ENCODE data around the gene SCNM1.

Gene SCNM1

DNA sequence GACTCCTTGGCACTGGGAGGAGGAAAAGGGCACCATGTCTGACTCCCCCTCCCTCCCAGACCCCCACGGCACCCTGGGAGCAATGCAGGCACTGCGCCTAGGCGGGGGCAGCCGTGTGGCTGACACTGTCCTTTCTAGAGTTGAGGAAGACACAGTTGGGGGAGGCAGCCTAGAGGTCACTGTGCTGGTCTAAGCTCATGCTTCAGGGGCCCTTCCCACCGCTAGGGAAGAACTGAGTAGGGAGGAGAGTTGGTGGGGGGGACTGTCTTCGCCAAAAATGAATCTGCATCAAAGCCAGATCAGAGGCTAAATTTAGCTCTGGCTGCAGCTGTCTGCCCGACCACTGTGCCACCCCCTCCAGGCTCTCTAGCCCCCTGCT is 22.9 kb upstream of the SCNM1 start:
- no peak for TF ChIP-seq CTCF (IDR thresholded peaks at IDR 0.05; ENCODE audit: low read depth, low read length, missing control alignments)
- no peak for DNase-seq (ENCODE audit: low read depth)
- H3K4me3 ChIP-seq (ENCODE audit: low read depth, low read length), result no peak overlapping the region

DNA sequence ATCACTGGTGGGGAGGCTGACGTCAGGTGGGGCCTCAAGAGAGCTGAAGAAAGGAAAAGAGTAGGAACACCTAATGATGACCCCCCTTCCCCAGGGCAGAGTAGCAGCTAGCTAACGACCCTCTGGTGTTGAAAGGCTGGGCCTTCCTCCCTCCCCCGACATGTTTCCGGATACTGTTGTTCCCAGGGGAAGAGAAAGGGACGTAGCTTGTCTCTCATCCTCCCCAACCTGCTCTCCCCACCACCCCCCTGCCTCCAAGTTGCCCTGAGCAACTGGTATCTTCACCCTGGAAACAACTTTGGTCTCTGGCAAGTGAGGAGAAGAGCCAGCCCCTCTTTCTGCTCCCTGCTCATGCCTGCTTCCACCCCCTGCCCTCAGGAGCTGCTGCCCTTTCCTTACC is 22.0 kb upstream of the SCNM1 start:
- no peak overlapping the region for H3K4me3 ChIP-seq (ENCODE audit: low read depth, low read length)
- DNase-seq (ENCODE audit: low read depth), result no peak
- no peak for TF ChIP-seq CTCF (IDR thresholded peaks at IDR 0.05; ENCODE audit: low read depth, low read length, missing control alignments)

DNA sequence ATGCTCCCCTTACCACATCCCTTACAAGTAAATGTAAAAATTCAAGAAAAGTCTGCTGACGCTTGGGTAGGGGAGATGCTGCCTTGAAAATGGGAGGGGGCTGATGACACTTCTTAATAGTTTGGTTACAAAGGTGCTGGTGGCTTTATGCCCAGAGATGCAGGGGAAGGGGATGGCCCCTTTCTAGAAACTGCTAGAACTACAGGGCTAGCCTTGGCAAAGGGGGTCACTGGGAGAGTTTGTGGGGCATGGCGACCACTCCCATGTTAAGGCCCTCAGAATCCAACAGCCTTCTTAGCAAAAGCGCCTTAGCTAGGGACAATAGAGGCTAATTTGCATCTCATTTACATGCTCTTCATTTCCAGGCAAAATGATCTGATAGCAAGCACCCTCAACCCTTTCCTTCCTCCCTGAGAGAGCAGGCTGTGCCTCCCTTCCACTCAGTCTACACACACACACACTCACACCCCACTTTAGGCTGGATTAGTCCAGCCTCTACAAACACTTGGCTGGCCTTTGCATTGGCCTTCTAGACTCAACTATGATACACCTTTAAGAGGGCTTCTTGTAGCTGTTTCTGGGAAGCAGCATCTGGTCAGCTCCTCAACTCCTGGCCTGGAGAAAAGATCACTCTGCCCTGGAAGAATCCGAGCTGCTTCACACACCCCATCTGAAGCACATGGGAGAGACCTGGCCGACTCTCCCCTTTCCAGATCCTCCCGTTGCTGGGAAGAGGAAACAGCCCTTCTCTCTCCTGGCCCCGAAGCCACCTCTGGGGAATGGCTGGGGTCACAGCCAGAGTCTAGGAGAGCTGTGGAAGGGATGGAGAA is 21.3 kb upstream of the SCNM1 start:
- TF ChIP-seq CTCF (IDR thresholded peaks at IDR 0.05; ENCODE audit: low read depth, low read length, missing control alignments), result no peak
- H3K4me3 ChIP-seq (ENCODE audit: low read depth, low read length), result no peak overlapping the region
- no peak for DNase-seq (ENCODE audit: low read depth)

- no peak for TF ChIP-seq CTCF (IDR thresholded peaks at IDR 0.05; ENCODE audit: low read depth, low read length, missing control alignments)
- no peak overlapping the region for H3K4me3 ChIP-seq (ENCODE audit: low read depth, low read length)
- no peak for DNase-seq (ENCODE audit: low read depth)
Measured at GRCh38 chr1:151145304-151146071, 20.5 kb upstream of the SCNM1 start.

- TF ChIP-seq CTCF (IDR thresholded peaks at IDR 0.05; ENCODE audit: low read depth, low read length, missing control alignments), result no peak
- DNase-seq (ENCODE audit: low read depth), result no peak
- H3K4me3 ChIP-seq (ENCODE audit: low read depth, low read length), result peak overlapping the region; percentile 65
Measured at GRCh38 chr1:151146072-151146411, 19.9 kb upstream of the SCNM1 start.

GRCh38 chr1:151146412-151147131 is 19.4 kb upstream of the SCNM1 start, which contains the start of gene SEMA6C:
Gene SEMA6C (minus strand): TSS chr1:151146631. CDS start chr1:151142621, 4,010 bp downstream.
- TF ChIP-seq CTCF (IDR thresholded peaks at IDR 0.05; ENCODE audit: low read depth, low read length, missing control alignments), result no peak
- peak; percentile 36 for DNase-seq (ENCODE audit: low read depth)

More at GRCh38 chr1:151146412-151147131, 19.4 kb upstream of the SCNM1 start, which contains the start of gene SEMA6C:
- peak within 1 kb of the TSS; percentile 65 for H3K4me3 ChIP-seq (ENCODE audit: low read depth, low read length)
